ENCODE data around the gene TOMT.

DNA sequence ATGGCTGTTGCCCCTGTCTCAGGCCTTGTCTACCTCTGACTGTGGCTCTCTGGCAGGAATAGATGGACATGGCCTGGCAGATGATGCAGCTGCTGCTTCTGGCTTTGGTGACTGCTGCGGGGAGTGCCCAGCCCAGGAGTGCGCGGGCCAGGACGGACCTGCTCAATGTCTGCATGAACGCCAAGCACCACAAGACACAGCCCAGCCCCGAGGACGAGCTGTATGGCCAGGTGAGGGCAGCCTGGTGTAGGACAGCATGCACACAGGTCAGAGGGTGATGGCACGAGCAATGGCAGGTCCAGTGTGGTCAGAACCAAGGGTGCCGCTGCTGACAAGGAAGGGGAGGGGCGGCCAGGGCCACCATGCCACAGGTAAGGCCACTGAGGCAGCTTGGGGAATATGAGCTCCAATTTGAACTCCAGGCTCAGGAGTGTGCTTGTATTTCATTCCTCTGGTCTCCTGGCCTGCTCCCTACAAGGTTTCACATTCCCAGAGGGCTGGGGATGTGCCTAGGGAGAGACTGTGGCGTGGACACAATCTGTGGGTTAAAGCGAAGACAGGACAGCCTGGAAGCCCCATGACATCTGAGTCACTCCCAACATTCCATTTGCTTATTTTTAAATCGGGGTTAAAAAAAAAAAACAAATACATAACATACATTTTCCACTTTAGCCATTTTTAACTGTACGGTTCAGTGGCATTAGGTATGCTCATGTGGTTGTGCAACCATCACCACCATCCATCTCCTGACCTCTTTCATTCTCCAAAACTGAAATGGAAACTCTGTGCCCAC, 30.4 kb downstream of the TOMT start:
- TF ChIP-seq CTCF (IDR thresholded peaks at IDR 0.05) (no peak), EP300 (IDR thresholded peaks at IDR 0.05) (no peak), POLR2A (IDR thresholded peaks at IDR 0.05) (no peak)

Measured in ovary (tissue), 3 donors.